ENCODE results near the gene BCL7A.
"Not testable (repeated sequence)": the region's sequence is repeated elsewhere in the genome, so short reads cannot be mapped to it uniquely, and the experiment has no call there.

BCL7A gene

GRCh38 chr12:122021822-122022392 lies at the start of gene BCL7A:
Gene BCL7A (plus strand): TSS chr12:122021884. CDS start chr12:122022092, 208 bp downstream.
- DNase-seq: peak; percentile 63

- DNase-seq: no peak
Observed at GRCh38 chr12:121974026-121974985, 47.4 kb upstream of the BCL7A start.

GRCh38 chr12:121975021-121975420 lies 46.7 kb upstream of the BCL7A start:
- DNase-seq: no peak

- DNase-seq: no peak
Observed at GRCh38 chr12:121976950-121977349, 44.7 kb upstream of the BCL7A start.

GRCh38 chr12:121980191-121980891 lies 41.3 kb upstream of the BCL7A start:
- no peak for DNase-seq

GRCh38 chr12:121980892-121981272 lies 40.8 kb upstream of the BCL7A start:
- no peak for DNase-seq

- DNase-seq: no peak
Observed at GRCh38 chr12:121981456-121981855, 40.2 kb upstream of the BCL7A start.

GRCh38 chr12:121982950-121983349 lies 38.7 kb upstream of the BCL7A start:
- DNase-seq: no peak

GRCh38 chr12:121983536-121984210 lies 38.0 kb upstream of the BCL7A start:
- DNase-seq: no peak

- DNase-seq: no peak
Observed at GRCh38 chr12:121986489-121987245, 35.0 kb upstream of the BCL7A start.

GRCh38 chr12:121988519-121988918 lies 33.2 kb upstream of the BCL7A start:
- not testable (repeated sequence) for DNase-seq

- no peak for DNase-seq
Observed at GRCh38 chr12:121989276-121990113, 32.2 kb upstream of the BCL7A start.

GRCh38 chr12:121990114-121990647 lies 31.5 kb upstream of the BCL7A start:
- no peak for DNase-seq

GRCh38 chr12:121990692-121991603 lies 30.7 kb upstream of the BCL7A start:
- DNase-seq: peak; percentile 25

GRCh38 chr12:121992059-121992879 lies 29.4 kb upstream of the BCL7A start:
- DNase-seq: peak; percentile 73

GRCh38 chr12:121996050-121996944 lies 25.4 kb upstream of the BCL7A start:
- DNase-seq: no peak

GRCh38 chr12:121996945-121997612 lies 24.6 kb upstream of the BCL7A start:
- DNase-seq: no peak

Measured in stimulated activated CD4-positive, alpha-beta T cell treated with anti-CD3 and anti-CD28 coated beads, Interleukin-4, amount 100 ng/mL, for 24 hours (primary cell).